ENCODE data around the gene CHCHD3. TPM values are rescaled to one million over a fixed set of nuclear protein-coding genes. Genes with fewer than 3 reads are reported as not detected.

Gene CHCHD3
- polyA plus RNA-seq, 1 donor (not counting 4 experiments of a cell fraction or from before 2014, with no cell fraction given) = 59.2 TPM

DNA sequence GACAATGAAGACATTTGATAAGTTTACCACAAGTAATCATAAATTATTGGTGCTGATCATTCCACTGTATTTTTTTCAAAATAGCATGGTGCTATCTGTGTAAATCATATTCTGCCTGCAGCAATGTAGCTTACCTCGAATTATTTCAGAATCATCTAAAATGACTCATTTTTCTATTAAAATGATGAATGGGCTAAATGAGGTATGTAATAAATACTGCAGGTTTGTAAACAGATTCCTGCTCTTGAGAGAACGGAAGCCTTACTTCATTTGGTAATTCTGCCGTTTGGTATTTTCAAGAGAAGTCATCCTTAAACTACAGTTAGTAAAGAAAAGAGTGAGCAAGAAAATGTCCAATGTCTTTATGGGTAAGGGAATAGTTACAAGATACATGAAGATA, 115.9 kb downstream of the CHCHD3 start:
- dilution Hi-C loops (cut with MboI; ENCODE audit: extremely low pct_ligation_motif_present, low sequenced_read_pairs) = no loop called here
- Histone ChIP-seq H3K79me2 (ENCODE audit: control insufficient read depth, insufficient read depth, low read length) (peaks cover 3% of the 10 kb centered on the region), H3K9ac (ENCODE audit: control insufficient read depth, extremely low read depth, insufficient read depth, low read length) (no peak overlapping the region), H3K4me3 (ENCODE audit: control insufficient read depth in 2 of 3, extremely low read depth in 1 of 3, insufficient read depth in 2 of 3, low read depth in 1 of 3, low read length in 3 of 3) (no peak overlapping the region), H3K27ac (ENCODE audit: control insufficient read depth, insufficient read depth, low read length) (no peak overlapping the region), H3K4me2 (ENCODE audit: control insufficient read depth, extremely low read depth, insufficient read depth, low read depth, low read length) (no peak overlapping the region), H3K4me1 (ENCODE audit: control insufficient read depth, extremely low read depth, insufficient read depth, low read length) (no peaks in the 10 kb centered on the region), H3K27me3 (ENCODE audit: control insufficient read depth, extremely low read depth, insufficient read depth, low read length) (no peaks in the 10 kb centered on the region), H3K36me3 (ENCODE audit: control insufficient read depth in 2 of 2, extremely low read depth in 1 of 2, insufficient read depth in 2 of 2, low read length in 2 of 2) (no peaks in the 10 kb centered on the region), H3K9me3 (ENCODE audit: control insufficient read depth, low read depth, low read length) (no peaks in the 10 kb centered on the region), H3K9me1 (ENCODE audit: control insufficient read depth, extremely low read depth, insufficient read depth, low read length) (no peaks in the 10 kb centered on the region), H4K20me1 (ENCODE audit: control insufficient read depth, extremely low read depth, insufficient read depth, low read length) (no peaks in the 10 kb centered on the region), H2AFZ (ENCODE audit: control insufficient read depth, low read length) (no peak overlapping the region)
- no peak for TF ChIP-seq EZH2 (IDR thresholded peaks at IDR 0.05; ENCODE audit: low read length)
- TF ChIP-seq, protein P1, sequence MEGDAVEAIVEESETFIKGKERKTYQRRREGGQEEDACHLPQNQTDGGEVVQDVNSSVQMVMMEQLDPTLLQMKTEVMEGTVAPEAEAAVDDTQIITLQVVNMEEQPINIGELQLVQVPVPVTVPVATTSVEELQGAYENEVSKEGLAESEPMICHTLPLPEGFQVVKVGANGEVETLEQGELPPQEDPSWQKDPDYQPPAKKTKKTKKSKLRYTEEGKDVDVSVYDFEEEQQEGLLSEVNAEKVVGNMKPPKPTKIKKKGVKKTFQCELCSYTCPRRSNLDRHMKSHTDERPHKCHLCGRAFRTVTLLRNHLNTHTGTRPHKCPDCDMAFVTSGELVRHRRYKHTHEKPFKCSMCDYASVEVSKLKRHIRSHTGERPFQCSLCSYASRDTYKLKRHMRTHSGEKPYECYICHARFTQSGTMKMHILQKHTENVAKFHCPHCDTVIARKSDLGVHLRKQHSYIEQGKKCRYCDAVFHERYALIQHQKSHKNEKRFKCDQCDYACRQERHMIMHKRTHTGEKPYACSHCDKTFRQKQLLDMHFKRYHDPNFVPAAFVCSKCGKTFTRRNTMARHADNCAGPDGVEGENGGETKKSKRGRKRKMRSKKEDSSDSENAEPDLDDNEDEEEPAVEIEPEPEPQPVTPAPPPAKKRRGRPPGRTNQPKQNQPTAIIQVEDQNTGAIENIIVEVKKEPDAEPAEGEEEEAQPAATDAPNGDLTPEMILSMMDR (optimal IDR thresholded peaks at IDR 0.05 in 1 of 3, IDR thresholded peaks at IDR 0.05 in 1 of 3, conservative IDR thresholded peaks at IDR 0.05 in 1 of 3; ENCODE audit: extremely low read depth in 1 of 3, insufficient read depth in 2 of 3, low read length in 3 of 3) = no peak
- DNase-seq (ENCODE audit: low read depth, low spot score) (no peak), FAIRE-seq (no peak)

DNA sequence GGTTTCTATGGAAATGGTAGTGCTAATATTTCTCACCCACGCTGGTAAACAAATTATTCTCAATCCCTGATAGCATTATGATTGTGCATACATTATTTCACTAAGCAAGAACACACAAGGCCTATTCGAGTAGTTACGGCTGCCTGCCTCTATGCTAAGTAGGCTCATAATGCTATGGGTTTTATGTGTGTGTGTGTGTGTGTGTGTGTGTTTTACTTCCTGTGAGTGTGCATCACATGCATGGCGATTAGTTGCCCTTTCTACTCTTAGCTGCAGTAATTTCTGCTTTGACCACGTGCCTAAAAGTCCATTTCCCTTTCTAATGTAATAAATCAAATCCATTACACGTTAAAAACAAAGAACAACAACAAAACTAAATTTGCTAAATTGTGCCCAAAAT, 117.0 kb downstream of the CHCHD3 start:
- H4K20me1 ChIP-seq (ENCODE audit: control insufficient read depth, extremely low read depth, insufficient read depth, low read length) = no peaks in the 10 kb centered on the region
- dilution Hi-C loops (cut with MboI; ENCODE audit: extremely low pct_ligation_motif_present, low sequenced_read_pairs) = no loop called here
- TF ChIP-seq, protein P1 (optimal IDR thresholded peaks at IDR 0.05 in 1 of 3, IDR thresholded peaks at IDR 0.05 in 1 of 3, conservative IDR thresholded peaks at IDR 0.05 in 1 of 3; ENCODE audit: extremely low read depth in 1 of 3, insufficient read depth in 2 of 3, low read length in 3 of 3) = no peak
- TF ChIP-seq EZH2 (IDR thresholded peaks at IDR 0.05; ENCODE audit: low read length) = no peak

More for the DNA sequence above, 117.0 kb downstream of the CHCHD3 start:
- FAIRE-seq = peak; percentile 34
- no peak overlapping the region for H3K4me2 ChIP-seq (ENCODE audit: control insufficient read depth, extremely low read depth, insufficient read depth, low read depth, low read length)
- no peaks in the 10 kb centered on the region for H3K9me1 ChIP-seq (ENCODE audit: control insufficient read depth, extremely low read depth, insufficient read depth, low read length)
- H3K9ac ChIP-seq (ENCODE audit: control insufficient read depth, extremely low read depth, insufficient read depth, low read length) = no peak overlapping the region
- H3K4me1 ChIP-seq (ENCODE audit: control insufficient read depth, extremely low read depth, insufficient read depth, low read length) = no peaks in the 10 kb centered on the region
- DNase-seq (ENCODE audit: low read depth, low spot score) = no peak
- H3K27ac ChIP-seq (ENCODE audit: control insufficient read depth, insufficient read depth, low read length) = no peak overlapping the region
- H3K36me3 ChIP-seq (ENCODE audit: control insufficient read depth in 2 of 2, extremely low read depth in 1 of 2, insufficient read depth in 2 of 2, low read length in 2 of 2) = no peaks in the 10 kb centered on the region
- no peak overlapping the region for H2AFZ ChIP-seq (ENCODE audit: control insufficient read depth, low read length)
- no peaks in the 10 kb centered on the region for H3K9me3 ChIP-seq (ENCODE audit: control insufficient read depth, low read depth, low read length)
- H3K79me2 ChIP-seq (ENCODE audit: control insufficient read depth, insufficient read depth, low read length) = peaks cover 3% of the 10 kb centered on the region
- H3K4me3 ChIP-seq (ENCODE audit: control insufficient read depth in 2 of 3, extremely low read depth in 1 of 3, insufficient read depth in 2 of 3, low read depth in 1 of 3, low read length in 3 of 3) = no peak overlapping the region
- H3K27me3 ChIP-seq (ENCODE audit: control insufficient read depth, extremely low read depth, insufficient read depth, low read length) = no peaks in the 10 kb centered on the region
